ENCODE measurements around the gene GPC5.

DNA sequence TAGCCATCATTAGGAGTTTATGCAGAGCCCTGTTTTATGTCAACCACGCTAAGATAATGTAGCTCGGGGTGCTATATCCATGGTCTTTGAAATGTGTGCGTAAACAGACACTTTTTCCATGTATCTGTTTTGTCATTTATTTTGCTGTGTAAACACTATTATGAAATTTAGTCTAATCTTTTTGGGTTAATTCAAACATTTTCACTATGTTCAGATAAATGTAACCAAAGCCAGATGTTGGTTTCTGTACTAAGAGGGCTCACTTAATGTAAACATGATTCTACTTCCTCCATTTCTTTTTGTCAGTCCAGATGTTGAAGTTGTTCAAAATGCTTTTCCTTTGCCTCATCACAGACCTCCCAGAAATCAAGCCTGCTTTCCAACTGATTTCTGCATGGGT is 1328.7 kb downstream of the GPC5 start:
- TF ChIP-seq ZNF274 (IDR thresholded peaks at IDR 0.05; ENCODE audit: low read depth, low read length) (no peak), YY1 (IDR thresholded peaks at IDR 0.05; ENCODE audit: insufficient read depth, insufficient read length) (no peak), SUZ12 (IDR thresholded peaks at IDR 0.05; ENCODE audit: extremely low read depth, insufficient read depth, insufficient read length) (no peak)
